Putamen (tissue), 1 donor: ENCODE measurements around the gene OTOP2.
"Not testable (repeated sequence)": the region's sequence is repeated elsewhere in the genome, so short reads cannot be mapped to it uniquely, and the experiment has no call there.

Source experiments
- DNase-seq: peaks from one replicate; pipeline ENCODE4 v3.0.0-alpha.2; 2016; ENCODE audit warnings: low spot score

The OTOP2 gene

DNA sequence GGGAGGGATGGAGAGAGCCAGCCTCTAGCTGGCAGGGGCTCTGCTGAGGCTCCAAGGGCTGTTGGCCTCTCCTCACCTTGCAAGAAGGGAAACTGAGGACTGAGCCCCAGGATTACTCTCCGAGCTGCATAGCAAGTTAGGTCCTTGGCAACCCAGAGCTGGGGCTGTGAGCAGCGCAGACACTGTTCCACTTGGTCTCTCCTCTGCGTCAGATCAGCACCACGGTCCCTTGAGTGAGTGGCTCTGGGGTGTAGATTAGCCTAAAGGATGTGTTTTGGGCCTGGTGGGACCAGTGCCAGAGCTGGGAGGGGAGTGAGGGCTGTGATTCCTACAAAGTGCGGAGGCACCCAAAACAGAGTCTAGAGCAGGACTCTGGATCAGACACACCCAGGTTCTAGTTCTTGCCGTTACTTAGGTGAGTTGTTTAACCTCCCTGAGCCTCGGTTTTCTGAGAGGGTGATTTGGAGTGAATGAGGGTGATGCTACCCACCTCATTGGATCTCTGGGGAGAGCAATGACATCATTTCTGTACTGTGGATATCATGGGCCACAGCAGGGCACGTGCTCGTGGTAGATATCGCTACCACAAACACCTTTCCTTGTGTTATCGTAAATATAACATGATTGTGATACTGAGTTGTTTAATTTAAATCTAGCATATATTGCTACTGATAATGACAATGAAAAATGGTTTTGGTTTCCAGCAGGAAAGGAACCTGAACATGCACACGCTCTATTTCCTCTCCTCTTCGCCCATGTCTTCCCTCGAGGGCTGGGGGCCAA, 22.5 kb upstream of the OTOP2 start:
- DNase-seq = no peak

- no peak for DNase-seq
Measured at GRCh38 chr17:74903034-74903433, 21.0 kb upstream of the OTOP2 start.

GRCh38 chr17:74903671-74904070, 20.4 kb upstream of the OTOP2 start:
- no peak for DNase-seq

DNA sequence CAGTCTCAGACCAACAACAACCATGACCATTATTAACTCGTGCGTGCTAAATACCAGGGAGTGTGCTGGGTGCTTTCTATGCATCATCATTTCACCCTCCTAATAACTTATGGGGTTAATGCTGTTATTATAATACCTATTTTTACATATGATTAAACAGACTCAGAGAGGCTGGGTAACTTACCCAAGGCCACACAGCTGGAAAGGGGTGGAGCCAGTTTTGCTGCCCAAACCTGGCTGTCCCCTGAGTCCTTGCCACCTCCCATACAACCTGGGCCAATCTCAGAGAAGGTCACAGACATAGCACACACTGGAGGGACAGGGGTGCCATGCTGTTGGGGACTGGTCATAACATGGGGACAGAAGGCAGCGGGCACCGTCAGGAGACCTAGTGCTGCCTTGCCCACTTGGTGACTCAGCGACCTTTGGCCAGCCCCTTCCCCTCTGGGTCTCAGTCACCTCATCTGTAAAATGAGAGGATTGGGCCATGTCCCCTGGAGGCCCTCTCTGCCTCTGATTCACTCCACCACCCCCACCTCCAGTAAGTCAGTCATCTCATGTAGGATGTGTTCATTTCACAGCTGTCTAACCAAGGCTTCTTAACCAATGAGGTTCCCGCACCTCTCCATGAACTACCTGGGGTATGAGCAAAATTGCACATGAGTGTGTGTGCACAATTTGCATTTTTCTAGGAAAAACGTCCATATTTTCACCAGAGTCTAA, 19.2 kb upstream of the OTOP2 start:
- DNase-seq = no peak

GRCh38 chr17:74906214-74906793, 17.8 kb upstream of the OTOP2 start:
- not testable (repeated sequence) for DNase-seq

- DNase-seq = no peak
Measured at GRCh38 chr17:74907012-74907411, 17.1 kb upstream of the OTOP2 start.

- not testable (repeated sequence) for DNase-seq
Measured at GRCh38 chr17:74909097-74909496, 15.0 kb upstream of the OTOP2 start.

GRCh38 chr17:74911423-74911822, 12.7 kb upstream of the OTOP2 start:
- not testable (repeated sequence) for DNase-seq

DNA sequence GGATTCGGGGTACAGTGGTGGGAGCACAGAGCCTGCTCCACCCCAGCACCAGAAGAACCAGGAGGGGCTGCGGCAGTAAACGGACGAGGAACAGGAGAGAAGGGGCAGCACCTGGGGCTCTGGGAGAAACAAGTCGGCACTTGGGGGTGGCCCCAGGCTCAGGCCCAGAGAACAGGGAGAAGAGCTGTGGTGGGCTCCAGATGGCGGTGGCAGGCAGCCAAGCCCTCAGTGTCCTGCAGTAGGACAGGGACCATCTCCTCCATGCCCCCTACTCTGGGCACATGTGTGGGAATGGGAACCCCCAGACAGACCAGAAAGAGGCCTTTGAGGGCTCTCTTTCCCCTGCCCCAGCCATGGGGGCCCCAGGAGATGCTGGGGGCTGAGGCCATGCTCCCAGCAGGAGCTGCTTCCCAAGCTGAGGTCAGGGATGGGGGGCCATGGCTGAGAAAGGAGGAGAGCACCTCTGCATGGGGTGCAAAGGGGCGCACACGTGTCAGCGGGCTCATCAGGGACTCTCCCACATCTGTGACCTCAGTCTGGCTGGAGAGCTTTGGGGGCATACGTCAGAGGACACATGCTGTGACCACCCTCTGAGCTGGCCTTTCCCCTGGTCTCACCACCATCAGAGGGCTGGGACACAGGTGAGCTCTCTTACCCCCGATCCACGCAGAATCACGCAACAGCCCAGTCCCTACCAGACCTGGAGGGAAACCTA, 7.8 kb upstream of the OTOP2 start:
- no peak for DNase-seq

DNA sequence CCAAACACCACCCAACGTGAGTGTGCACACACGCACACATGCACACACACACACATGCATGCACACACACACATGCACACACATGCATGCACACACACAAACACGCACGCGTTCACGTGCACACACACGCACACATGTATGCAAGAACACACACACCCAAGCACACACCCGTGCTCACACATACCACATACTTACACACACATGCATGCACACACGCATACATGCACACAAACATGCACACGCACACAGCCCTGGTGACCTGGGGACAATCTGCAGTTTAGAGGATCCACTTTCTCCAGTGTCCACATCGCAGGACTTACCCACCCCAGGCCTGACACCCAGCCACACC, 7.2 kb upstream of the OTOP2 start:
- DNase-seq = no peak

GRCh38 chr17:74917430-74917829, 6.6 kb upstream of the OTOP2 start:
- DNase-seq = no peak

DNA sequence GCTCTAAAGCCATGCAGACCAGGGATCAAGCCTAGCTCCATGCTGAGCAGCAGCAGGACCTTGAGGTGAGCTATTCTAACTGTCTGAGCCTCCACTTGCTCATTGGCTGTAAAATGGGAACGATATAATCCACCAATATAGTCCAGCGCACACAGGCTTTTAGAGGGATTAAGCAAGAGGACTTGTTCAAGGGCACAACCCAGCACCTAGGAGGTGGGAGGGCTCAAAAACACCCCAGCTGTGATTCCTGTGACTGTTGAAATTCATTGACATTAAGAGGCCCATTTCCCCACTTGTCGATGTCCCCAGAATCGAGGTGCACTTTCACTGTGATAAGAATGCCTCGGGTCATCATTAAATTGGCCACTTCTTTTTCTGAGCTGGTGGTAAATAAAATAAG, 5.2 kb upstream of the OTOP2 start:
- DNase-seq = no peak

DNA sequence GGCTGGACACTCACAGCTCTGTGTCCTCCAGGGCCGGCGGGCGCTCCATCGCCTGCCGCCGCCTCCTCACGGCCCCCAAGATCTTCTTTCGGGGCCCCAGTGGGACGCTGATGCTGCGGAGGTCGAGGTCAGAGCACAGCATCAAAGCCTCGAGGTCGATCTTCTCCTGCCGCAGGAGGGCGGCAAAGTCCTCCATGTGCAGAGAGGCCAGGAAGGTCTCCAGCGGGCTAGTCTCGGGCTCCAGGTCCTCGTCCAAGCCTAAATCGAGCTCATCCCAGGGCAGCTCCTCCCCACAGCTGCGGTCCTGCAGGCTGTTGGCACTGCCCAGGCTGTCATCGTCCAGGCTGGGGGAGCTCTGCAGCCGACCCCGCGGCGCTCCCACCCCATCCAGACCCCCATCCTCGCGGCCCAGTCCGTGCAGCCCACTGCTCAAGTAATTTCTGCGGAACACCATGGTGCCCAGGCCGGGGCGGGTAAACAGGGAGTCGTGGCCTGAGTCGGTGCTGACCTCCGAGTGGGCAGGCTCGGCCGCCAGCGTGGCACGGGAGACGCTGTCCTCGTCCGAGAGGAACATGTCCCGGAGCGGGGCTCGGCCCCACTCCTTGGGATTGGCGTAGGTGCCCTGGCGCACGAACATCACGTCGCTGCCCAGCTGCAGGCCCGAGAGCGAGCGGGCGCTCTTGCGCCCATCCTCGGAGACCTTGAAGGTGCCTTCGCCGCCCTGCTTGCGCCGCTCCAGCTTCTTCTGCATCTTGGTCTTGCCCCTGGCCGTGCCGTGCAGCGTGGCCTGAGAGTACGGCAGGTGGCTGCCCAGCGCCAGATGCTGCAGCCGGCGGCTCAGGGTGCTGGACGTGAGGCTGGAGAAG, 4.4 kb upstream of the OTOP2 start:
- no peak for DNase-seq

DNA sequence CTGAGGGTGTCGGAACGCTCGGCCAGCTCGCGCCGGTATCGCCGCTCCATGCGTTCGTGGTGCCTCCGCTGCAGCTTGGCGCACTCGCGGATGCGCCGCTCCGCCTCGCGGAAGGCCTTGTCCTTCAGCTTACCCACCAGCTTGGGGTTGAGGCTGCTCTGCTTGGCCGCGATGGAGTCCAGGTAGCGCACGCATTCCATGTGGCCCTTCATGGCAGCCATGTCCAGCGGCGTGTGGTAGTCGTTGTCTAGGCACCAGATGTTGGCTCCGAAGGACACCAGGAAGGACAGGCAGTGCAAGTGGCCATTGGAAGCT, 3.8 kb upstream of the OTOP2 start:
- no peak for DNase-seq

- no peak for DNase-seq
Measured at GRCh38 chr17:74920642-74921025, 3.4 kb upstream of the OTOP2 start.

DNA sequence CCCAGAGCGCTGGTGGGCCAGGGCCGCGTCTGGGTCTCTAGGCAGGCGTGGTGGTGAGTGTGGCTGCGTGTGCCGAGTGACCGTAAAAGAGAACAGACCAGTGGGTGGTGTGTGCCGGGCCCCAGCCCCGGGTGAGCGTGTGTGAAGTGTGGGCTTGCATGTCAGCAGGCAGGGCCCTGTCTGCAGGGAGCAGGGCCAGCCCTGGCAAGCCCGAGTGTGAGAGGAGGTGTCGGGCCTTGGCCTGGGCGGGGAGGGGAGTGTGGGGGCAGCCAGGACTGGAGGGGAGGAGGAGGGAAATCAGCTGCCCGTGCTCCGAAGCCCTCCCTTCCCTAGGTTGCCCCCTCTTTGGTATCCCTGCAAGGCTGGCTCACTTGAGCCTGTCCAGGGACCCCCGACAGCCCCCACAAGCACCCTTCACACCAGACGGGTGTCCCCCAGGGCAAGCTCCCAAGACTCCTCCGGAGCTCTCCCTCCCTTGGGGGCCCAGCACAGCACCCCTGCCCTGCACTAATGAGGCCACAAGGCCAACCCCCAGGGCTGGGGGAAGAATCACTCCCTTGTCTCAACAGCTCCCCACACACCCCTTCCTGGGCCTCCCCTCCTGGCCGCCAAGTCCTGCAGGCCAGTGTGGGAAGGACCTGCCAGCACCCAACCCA, 2.9 kb upstream of the OTOP2 start:
- no peak for DNase-seq

DNA sequence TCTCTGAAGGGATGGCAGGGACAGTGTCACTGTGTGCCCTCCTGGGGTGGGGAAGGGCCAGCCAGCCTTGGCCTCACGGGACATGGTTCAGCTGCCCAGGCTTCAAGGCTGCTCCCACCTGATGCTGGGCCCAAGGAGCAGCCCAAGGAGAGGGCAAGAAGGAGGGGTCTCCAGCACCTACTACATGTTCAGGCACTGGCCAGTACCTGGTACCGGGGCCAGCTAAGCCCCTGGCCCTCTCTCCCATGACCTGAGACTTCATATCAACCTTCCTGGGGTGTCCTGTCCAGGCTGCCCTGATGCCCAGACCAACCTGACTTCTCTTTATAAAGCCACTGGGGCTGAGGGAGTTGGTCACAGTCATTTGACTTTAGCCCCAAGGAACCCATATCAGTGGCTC, 2.3 kb upstream of the OTOP2 start:
- DNase-seq = no peak

GRCh38 chr17:74922172-74922571, 1.9 kb upstream of the OTOP2 start:
- no peak for DNase-seq

DNA sequence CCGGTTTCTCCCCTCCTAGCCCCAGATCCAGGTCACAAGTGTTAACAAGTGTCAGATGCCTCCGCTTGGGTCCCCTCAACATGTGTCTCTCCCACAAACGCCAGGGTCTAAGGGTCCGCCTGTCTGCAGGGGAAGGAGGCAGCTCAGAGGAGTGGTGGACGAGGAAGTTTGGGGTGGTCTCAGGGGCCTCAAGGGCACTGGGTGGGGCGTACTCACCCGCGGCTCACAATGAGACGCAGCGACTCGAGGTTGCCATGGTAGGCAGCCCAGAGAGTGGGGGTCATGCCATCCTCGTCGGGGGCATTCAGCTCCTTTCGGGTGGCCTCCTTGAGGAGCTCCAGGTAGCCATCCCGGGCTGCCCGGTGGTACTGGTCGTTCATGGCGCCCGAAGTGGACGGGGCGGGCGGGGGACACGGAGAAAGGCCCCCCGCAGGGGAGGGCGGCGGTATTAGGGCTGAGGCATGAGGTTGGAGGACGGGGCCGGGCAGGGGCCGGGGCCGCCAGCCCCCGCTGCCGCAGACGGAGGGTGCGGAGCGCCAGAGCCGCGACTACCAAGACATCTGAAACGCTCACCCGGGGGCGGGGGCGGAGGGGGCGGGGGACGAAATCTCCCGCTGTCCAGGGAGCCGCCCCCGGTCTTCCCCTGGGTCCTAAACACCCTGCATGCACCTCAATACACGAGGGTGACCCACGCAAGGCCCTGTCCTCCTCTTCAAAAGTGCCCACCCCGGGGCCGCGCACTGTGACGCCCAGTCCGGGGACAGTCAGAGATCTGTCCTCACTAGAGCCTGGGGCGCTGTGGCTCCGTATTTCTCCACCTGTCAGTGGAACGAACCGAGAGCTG, 1.2 kb upstream of the OTOP2 start, which contains the start of gene USH1G:
Gene USH1G, minus strand, starts transcription at position 562 of the 844 bp plus-strand sequence. Its CDS starts 182 bp downstream, at position 380.
- no peak for DNase-seq

DNA sequence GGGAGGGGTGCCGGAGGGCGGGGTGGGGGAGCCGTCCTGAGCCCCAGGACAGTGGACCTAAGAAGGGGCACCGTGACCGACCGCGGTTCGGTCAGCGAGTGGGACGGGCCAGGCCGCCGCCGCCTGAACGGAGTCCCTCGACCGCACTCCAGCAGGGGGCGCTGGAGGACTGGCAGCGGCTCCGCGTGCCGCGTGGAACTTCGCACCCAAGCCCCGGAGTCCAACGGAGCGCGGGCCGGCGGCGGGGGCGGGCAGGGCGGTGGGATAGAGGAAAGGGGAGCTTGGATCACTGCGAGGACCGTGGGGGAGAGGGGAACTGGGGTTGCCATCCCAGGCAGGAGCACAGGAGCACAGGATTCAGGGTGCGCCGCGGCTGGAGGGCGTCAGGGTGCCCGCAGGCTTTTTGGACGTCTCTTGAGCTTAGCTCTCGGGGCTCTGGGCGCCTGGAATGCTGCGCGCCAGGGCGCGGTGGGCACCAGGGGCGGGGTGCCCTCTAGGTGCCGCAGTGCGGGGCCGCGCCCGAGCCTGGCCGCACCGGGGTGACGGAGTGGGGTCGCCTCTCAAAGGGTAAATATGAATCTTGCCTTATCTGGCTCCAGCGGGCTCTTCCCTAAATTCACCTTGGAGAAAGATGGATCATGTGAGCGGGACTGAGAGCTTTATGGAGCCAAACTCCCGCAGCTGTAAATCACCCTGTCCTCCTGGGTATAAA, 379 bp upstream of the OTOP2 start:
- peak; percentile 26 for DNase-seq
